Neuronal stem cell (in vitro differentiated cells): ENCODE data around the gene ZNF813.

Experiments used
- DNase-seq: peaks from one replicate; pipeline ENCODE4 v3.0.0-alpha.2; 2013; ENCODE audit warnings: low spot score
- H2AFZ ChIP-seq: one replicate; pipeline ENCODE4 v1.6.1; 2013; ENCODE audit warnings: mild to moderate bottlenecking, low read length, inconsistent platforms
- H2AK5ac ChIP-seq: 2 replicates; pipeline ENCODE4 v1.6.1; 2013; ENCODE audit warnings: low read depth, mild to moderate bottlenecking, inconsistent platforms, low read length, moderate library complexity, mixed read lengths
- H2BK120ac ChIP-seq: 2 replicates; pipeline ENCODE4 v1.6.1; 2013; ENCODE audit warnings: low read depth, mild to moderate bottlenecking, inconsistent platforms, low read length, moderate library complexity, mixed read lengths
- H2BK12ac ChIP-seq: one replicate; pipeline ENCODE4 v1.6.1; 2013; ENCODE audit warnings: low read length, inconsistent platforms
- H2BK15ac ChIP-seq: 2 replicates; pipeline ENCODE4 v1.6.1; 2013; ENCODE audit warnings: mild to moderate bottlenecking, low read length, inconsistent platforms, mixed read lengths
- H2BK5ac ChIP-seq: one replicate; pipeline ENCODE4 v1.6.1; 2013; ENCODE audit warnings: inconsistent platforms, mild to moderate bottlenecking, low read length, moderate library complexity
- H3K14ac ChIP-seq: one replicate; pipeline ENCODE4 v1.6.1; 2013; ENCODE audit warnings: low read length, inconsistent platforms
- H3K18ac ChIP-seq: 2 replicates; pipeline ENCODE4 v1.6.1; 2013; ENCODE audit warnings: low read length, inconsistent platforms
- H3K23ac ChIP-seq: 2 replicates; pipeline ENCODE4 v1.6.1; 2013; ENCODE audit warnings: low read depth, mild to moderate bottlenecking, mixed read lengths, low read length, inconsistent platforms; ENCODE audit not compliant: poor library complexity
- H3K27ac ChIP-seq: replicated peaks from 3 replicates; pipeline ENCODE4 v1.5.1; 2013; ENCODE audit warnings: low read length, inconsistent platforms
- H3K27me3 ChIP-seq, 3 experiments: 2 replicates each; pipeline ENCODE4 v1.6.1; 2013; ENCODE audit warnings: low read length in 3 of 3, mild to moderate bottlenecking in 2 of 3, inconsistent platforms in 1 of 3, low read depth in 1 of 3, mixed read lengths in 1 of 3, moderate library complexity in 1 of 3; ENCODE audit not compliant: control insufficient read depth in 3 of 3, insufficient read depth in 3 of 3
- H3K36me3 ChIP-seq, 2 donors: replicated peaks in 1 of 2; 2 replicates each; pipeline ENCODE4 v1.6.1; 2013; ENCODE audit warnings: low read length in 2 of 2; ENCODE audit not compliant: control insufficient read depth in 2 of 2, insufficient read depth in 2 of 2
- H3K4ac ChIP-seq: 2 replicates; pipeline ENCODE4 v1.6.1; 2013; ENCODE audit warnings: inconsistent platforms, mild to moderate bottlenecking, low read length, moderate library complexity
- H3K4me1 ChIP-seq, 2 donors: 1 replicate in 1 of 2; 2 replicates in 1 of 2; pipeline ENCODE4 v1.6.1; 2013; ENCODE audit warnings: low read length in 2 of 2, low read depth in 1 of 2; ENCODE audit not compliant: control insufficient read depth in 2 of 2, insufficient read depth in 1 of 2
- H3K4me2 ChIP-seq: one replicate; pipeline ENCODE4 v1.6.1; 2013; ENCODE audit warnings: mild to moderate bottlenecking, low read length, inconsistent platforms; ENCODE audit not compliant: insufficient read depth, poor library complexity, severe bottlenecking
- H3K4me3 ChIP-seq, 2 donors: 2 replicates each; pipeline ENCODE4 v1.5.1; 2013; ENCODE audit warnings: low read length in 2 of 2, mild to moderate bottlenecking in 2 of 2, inconsistent platforms in 1 of 2, moderate library complexity in 1 of 2
- H3K79me1 ChIP-seq: one replicate; pipeline ENCODE4 v1.6.1; 2013; ENCODE audit warnings: low read depth, mild to moderate bottlenecking, inconsistent platforms, low read length, moderate library complexity
- H3K9ac ChIP-seq: one replicate; pipeline ENCODE4 v1.6.1; 2013; ENCODE audit warnings: mild to moderate bottlenecking, low read depth, low read length, inconsistent platforms; ENCODE audit not compliant: poor library complexity
- H3K9me3 ChIP-seq, 2 donors: replicated peaks in 1 of 2; 2 replicates each; pipeline versions ENCODE3 to v1.6.1; 2013; ENCODE audit warnings: low read length in 2 of 2, mild to moderate bottlenecking in 2 of 2, inconsistent platforms in 1 of 2, low read depth in 1 of 2, mixed read lengths in 1 of 2, moderate library complexity in 1 of 2; ENCODE audit not compliant: control insufficient read depth in 2 of 2, insufficient read depth in 1 of 2
- H4K8ac ChIP-seq: one replicate; pipeline ENCODE4 v1.6.1; 2013; ENCODE audit warnings: low read depth, mild to moderate bottlenecking, inconsistent platforms, low read length, moderate library complexity
- H4K91ac ChIP-seq: one replicate; pipeline ENCODE4 v1.6.1; 2013; ENCODE audit warnings: low read length, low read depth, mild to moderate bottlenecking, inconsistent platforms; ENCODE audit not compliant: poor library complexity
- WGBS, 2 donors: extraction: QIAGEN DNeasy Blood & Tissue Kit; methylation state at CpG; one replicate each; pipeline ENCODE4 v1.1.7; 2013; ENCODE audit warnings: missing lambda C conversion rate in 2 of 2, mixed read lengths in 1 of 2; ENCODE audit not compliant: insufficient read length in 2 of 2, insufficient replicate concordance in 1 of 2; ENCODE audit errors: extremely low coverage in 2 of 2; 5-methylcytosine and 5-hydroxymethylcytosine counted together

ZNF813 gene

GRCh38 chr19:53517114-53517741 lies 49.7 kb downstream of the ZNF813 start:
- H3K23ac ChIP-seq, result no peak overlapping the region
- H2BK15ac ChIP-seq, result no peak overlapping the region
- H2AFZ ChIP-seq, result no peak overlapping the region
- no peak overlapping the region for H3K4ac ChIP-seq
- H3K14ac ChIP-seq, result no peak overlapping the region
- no peak overlapping the region for H3K4me2 ChIP-seq
- H4K8ac ChIP-seq, result no peak overlapping the region
- no peak overlapping the region for H2BK5ac ChIP-seq
- H3K18ac ChIP-seq, result no peak overlapping the region
- no peak overlapping the region for H2BK12ac ChIP-seq
- H3K4me1 ChIP-seq, result peaks cover 6 to 9% of the 10 kb centered on the region in 2 donors
- no peak overlapping the region for H4K91ac ChIP-seq
- H2BK120ac ChIP-seq, result no peak overlapping the region
- WGBS, 2 donors, result no CpG with 5 or more reads among the region's 5 CpGs
- H2AK5ac ChIP-seq, result no peak overlapping the region
- peaks cover 2 to 11% of the 10 kb centered on the region in 2 donors for H3K9me3 ChIP-seq
- DNase-seq, result no peak
- no peak overlapping the region for H3K9ac ChIP-seq
- no peak overlapping the region for H3K4me3 ChIP-seq
- no peaks in the 10 kb centered on the region for H3K36me3 ChIP-seq
- H3K79me1 ChIP-seq, result peaks cover 11% of the 10 kb centered on the region
- H3K27ac ChIP-seq, result no peak overlapping the region
- no peaks in the 10 kb centered on the region for H3K27me3 ChIP-seq

DNA sequence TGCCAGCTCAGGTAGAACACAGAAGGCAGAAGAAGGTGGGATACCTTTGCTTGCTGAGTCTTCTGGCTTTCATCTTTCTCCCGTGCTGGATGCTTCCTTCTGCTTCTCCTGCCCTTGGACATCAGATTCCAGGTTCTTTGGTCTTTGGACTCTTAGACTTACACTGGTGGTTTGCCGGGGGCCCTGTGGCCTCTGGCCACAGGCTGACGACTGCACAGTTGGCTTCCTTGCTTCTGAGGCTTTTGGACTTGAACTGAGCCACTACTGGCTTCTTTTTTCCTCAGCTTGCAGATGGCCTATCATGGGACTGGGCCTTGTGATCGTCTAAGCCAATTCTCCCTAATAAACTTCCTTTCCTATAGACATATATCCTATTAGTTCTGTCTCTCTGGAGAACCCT lies 50.6 kb downstream of the ZNF813 start:
- H2BK15ac ChIP-seq, result no peak overlapping the region
- H2AFZ ChIP-seq, result no peak overlapping the region
- peaks cover 0 to 6% of the 10 kb centered on the region in 2 donors for H3K36me3 ChIP-seq
- no peak overlapping the region for H3K4me2 ChIP-seq
- peaks cover 6 to 9% of the 10 kb centered on the region in 2 donors for H3K4me1 ChIP-seq
- H3K9ac ChIP-seq, result no peak overlapping the region
- H4K91ac ChIP-seq, result no peak overlapping the region
- no peak overlapping the region for H3K4ac ChIP-seq
- peaks cover 11% of the 10 kb centered on the region for H3K79me1 ChIP-seq
- WGBS, 2 donors, result no CpG with 5 or more reads among the region's 4 CpGs
- H4K8ac ChIP-seq, result no peak overlapping the region
- H3K27me3 ChIP-seq, result no peaks in the 10 kb centered on the region
- no peak overlapping the region for H3K23ac ChIP-seq
- no peak overlapping the region for H3K27ac ChIP-seq
- no peak for DNase-seq
- no peak overlapping the region for H2BK12ac ChIP-seq
- H3K9me3 ChIP-seq, result peaks cover 2 to 13% of the 10 kb centered on the region in 2 donors
- H2BK120ac ChIP-seq, result no peak overlapping the region
- no peak overlapping the region for H2BK5ac ChIP-seq
- no peak overlapping the region for H2AK5ac ChIP-seq
- no peak overlapping the region for H3K18ac ChIP-seq
- no peak overlapping the region for H3K4me3 ChIP-seq
- no peak overlapping the region for H3K14ac ChIP-seq

DNA sequence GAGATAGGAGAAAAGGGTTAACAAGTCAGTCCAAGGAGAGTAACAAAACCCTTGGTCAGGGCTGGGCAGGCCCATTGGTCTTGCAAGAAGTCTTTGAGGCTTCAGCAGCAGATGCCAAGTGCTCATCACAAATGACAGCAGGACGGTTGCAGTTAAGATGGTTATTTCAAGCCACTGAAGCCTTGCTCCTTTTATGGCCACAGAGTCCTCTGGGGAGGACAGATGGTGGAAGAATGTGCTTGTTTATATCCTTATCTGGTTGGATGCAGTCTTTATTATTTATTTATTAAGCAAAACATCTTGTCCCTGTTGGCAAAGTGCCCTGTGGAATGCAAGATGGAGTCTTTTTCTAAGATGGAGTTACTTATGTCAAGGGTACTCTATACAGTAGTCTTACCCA lies 51.2 kb downstream of the ZNF813 start:
- peaks cover 6 to 9% of the 10 kb centered on the region in 2 donors for H3K4me1 ChIP-seq
- H3K27ac ChIP-seq, result no peak overlapping the region
- H4K91ac ChIP-seq, result no peak overlapping the region
- no peak for DNase-seq
- H3K36me3 ChIP-seq, result peaks cover 0 to 12% of the 10 kb centered on the region in 2 donors
- no peak overlapping the region for H3K9ac ChIP-seq
- no peak overlapping the region for H3K4me2 ChIP-seq
- H3K18ac ChIP-seq, result no peak overlapping the region
- H3K79me1 ChIP-seq, result peaks cover 11% of the 10 kb centered on the region
- H2AK5ac ChIP-seq, result no peak overlapping the region
- no CpG with 5 or more reads among the region's 1 CpG for WGBS, 2 donors
- peaks cover 2 to 14% of the 10 kb centered on the region in 2 donors for H3K9me3 ChIP-seq
- H3K27me3 ChIP-seq, result no peaks in the 10 kb centered on the region
- H3K4me3 ChIP-seq, result no peak overlapping the region
- H3K14ac ChIP-seq, result no peak overlapping the region
- no peak overlapping the region for H2BK5ac ChIP-seq
- H3K23ac ChIP-seq, result no peak overlapping the region
- no peak overlapping the region for H4K8ac ChIP-seq
- no peak overlapping the region for H2BK120ac ChIP-seq
- H2AFZ ChIP-seq, result no peak overlapping the region
- H3K4ac ChIP-seq, result no peak overlapping the region
- no peak overlapping the region for H2BK15ac ChIP-seq
- no peak overlapping the region for H2BK12ac ChIP-seq

DNA sequence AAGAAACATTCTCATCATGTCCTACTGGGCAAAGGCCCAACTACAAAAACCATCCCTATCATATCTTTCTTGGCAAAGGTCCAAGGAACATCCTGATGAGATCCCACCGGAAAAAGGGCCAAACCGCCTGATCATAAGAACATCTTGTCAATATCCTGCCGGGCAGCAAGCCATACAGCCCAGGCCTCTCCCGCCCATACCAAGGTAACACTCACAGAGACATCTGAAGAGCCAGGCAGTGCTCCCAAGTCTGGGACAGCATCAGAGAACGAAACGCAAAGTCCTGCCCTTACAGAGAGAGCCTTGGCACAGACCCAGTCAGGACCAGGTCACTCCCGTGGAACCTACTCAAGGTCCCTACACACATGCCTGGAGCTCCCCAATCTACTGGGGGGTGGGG lies 51.9 kb downstream of the ZNF813 start:
- Histone ChIP-seq H2AFZ (no peak overlapping the region), H4K91ac (no peak overlapping the region), H3K14ac (no peak overlapping the region), H2BK120ac (no peak overlapping the region), H3K4me1 (peaks cover 6 to 9% of the 10 kb centered on the region in 2 donors), H3K4me2 (no peak overlapping the region), H3K23ac (no peak overlapping the region), H3K9me3 (peaks cover 2 to 16% of the 10 kb centered on the region in 2 donors), H3K27me3 (no peaks in the 10 kb centered on the region), H3K79me1 (peaks cover 11% of the 10 kb centered on the region), H3K4me3 (no peak overlapping the region), H3K36me3 (peaks cover 0 to 14% of the 10 kb centered on the region in 2 donors), H2BK5ac (no peak overlapping the region), H2BK15ac (no peak overlapping the region), H2BK12ac (no peak overlapping the region), H3K18ac (no peak overlapping the region), H3K4ac (no peak overlapping the region), H3K27ac (no peak overlapping the region), H3K9ac (no peak overlapping the region), H2AK5ac (no peak overlapping the region), H4K8ac (no peak overlapping the region)
- WGBS, 2 donors, result no CpG with 5 or more reads among the region's 7 CpGs
- no peak for DNase-seq
